ENCODE data around the gene ARID4B.

GRCh38 chr1:235187316-235187715, 140.7 kb downstream of the ARID4B start:
- TF ChIP-seq, protein P1, sequence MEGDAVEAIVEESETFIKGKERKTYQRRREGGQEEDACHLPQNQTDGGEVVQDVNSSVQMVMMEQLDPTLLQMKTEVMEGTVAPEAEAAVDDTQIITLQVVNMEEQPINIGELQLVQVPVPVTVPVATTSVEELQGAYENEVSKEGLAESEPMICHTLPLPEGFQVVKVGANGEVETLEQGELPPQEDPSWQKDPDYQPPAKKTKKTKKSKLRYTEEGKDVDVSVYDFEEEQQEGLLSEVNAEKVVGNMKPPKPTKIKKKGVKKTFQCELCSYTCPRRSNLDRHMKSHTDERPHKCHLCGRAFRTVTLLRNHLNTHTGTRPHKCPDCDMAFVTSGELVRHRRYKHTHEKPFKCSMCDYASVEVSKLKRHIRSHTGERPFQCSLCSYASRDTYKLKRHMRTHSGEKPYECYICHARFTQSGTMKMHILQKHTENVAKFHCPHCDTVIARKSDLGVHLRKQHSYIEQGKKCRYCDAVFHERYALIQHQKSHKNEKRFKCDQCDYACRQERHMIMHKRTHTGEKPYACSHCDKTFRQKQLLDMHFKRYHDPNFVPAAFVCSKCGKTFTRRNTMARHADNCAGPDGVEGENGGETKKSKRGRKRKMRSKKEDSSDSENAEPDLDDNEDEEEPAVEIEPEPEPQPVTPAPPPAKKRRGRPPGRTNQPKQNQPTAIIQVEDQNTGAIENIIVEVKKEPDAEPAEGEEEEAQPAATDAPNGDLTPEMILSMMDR (conservative IDR thresholded peaks at IDR 0.05; ENCODE audit: low read depth, low read length) = no peak
- no peak for TF ChIP-seq EZH2 (IDR thresholded peaks at IDR 0.05; ENCODE audit: borderline replicate concordance, low read depth, low read length, poor library complexity, severe bottlenecking)

All from A673 (cell line).